Suprapubic skin (tissue), 4 donors: Measurements from ENCODE around the gene COQ9.

ENCODE experiments used
- EP300 ChIP-seq: sonication (generic); formaldehyde crosslinking; IDR thresholded peaks from one replicate; pipeline ENCODE4 v1.6.1; 2017; ENCODE audit warnings: antibody characterized with exemption
- POLR2A ChIP-seq, 2 donors: fragments of 450-650 bp; IDR thresholded peaks; one replicate each; pipeline ENCODE4 v1.6.1; 2017; ENCODE audit warnings: antibody characterized with exemption in 2 of 2, mild to moderate bottlenecking in 2 of 2, moderate library complexity in 2 of 2
- POLR2AphosphoS5 ChIP-seq, 3 donors: sonication (generic); formaldehyde crosslinking; IDR thresholded peaks; one replicate each; pipeline ENCODE4 v1.6.1; 2017; ENCODE audit warnings: antibody characterized with exemption in 3 of 3
- TF ChIP-seq, protein P1 (sequence below), 2 donors: fragments of 200-600 bp in 1 of 2; fragments of 450-650 bp in 1 of 2; sonication (generic) in 1 of 2; IDR thresholded peaks; one replicate each; pipeline ENCODE4 v1.5.1; 2016 to 2019; ENCODE audit warnings: antibody characterized with exemption in 2 of 2, mild to moderate bottlenecking in 1 of 2, moderate library complexity in 1 of 2

DNA sequence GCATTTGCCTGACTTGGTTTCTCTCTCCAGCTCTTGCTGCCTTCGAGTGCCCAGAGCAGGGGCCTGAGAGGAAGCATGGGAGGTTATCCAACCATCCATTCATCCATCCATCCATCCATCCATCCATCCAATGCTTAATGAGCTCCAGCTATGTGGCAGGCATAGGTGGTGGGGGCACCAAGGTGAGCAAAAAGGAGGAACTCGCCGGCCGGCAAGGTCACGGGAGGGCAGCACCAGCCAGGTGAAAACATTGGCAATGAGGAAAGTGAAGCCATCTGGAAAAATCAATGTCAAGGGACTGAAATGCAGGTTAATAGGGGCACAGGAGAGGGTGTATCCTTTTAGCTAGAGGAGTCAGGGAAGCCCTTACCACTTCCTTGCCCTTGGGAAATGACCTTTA, 57.2 kb downstream of the COQ9 start:
- TF ChIP-seq POLR2AphosphoS5 (IDR thresholded peaks at IDR 0.05) (no peak), EP300 (no peak), POLR2A (IDR thresholded peaks at IDR 0.05) (no peak)
- TF ChIP-seq, protein P1, sequence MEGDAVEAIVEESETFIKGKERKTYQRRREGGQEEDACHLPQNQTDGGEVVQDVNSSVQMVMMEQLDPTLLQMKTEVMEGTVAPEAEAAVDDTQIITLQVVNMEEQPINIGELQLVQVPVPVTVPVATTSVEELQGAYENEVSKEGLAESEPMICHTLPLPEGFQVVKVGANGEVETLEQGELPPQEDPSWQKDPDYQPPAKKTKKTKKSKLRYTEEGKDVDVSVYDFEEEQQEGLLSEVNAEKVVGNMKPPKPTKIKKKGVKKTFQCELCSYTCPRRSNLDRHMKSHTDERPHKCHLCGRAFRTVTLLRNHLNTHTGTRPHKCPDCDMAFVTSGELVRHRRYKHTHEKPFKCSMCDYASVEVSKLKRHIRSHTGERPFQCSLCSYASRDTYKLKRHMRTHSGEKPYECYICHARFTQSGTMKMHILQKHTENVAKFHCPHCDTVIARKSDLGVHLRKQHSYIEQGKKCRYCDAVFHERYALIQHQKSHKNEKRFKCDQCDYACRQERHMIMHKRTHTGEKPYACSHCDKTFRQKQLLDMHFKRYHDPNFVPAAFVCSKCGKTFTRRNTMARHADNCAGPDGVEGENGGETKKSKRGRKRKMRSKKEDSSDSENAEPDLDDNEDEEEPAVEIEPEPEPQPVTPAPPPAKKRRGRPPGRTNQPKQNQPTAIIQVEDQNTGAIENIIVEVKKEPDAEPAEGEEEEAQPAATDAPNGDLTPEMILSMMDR (IDR thresholded peaks at IDR 0.05): no peak
